Right lung (tissue), 5 donors: Measurements from ENCODE around the gene AFM. TPM values are rescaled to one million over a fixed set of nuclear protein-coding genes. Genes with fewer than 3 reads are reported as not detected.
"Not testable (repeated sequence)": the region's sequence is repeated elsewhere in the genome, so short reads cannot be mapped to it uniquely, and the experiment has no call there.

Experiments
- DNase-seq, 2 donors: peaks; one replicate each; pipeline ENCODE4 v3.0.0-alpha.2; 2013
- polyA plus RNA-seq, 5 donors: library from polyadenylated mRNA; unstranded; fragments of 120-200 nt; gene quantifications; one replicate each; pipeline versions ENCODE4 v1.2.1 to v1.2.3, GENCODE V29; 2013; ENCODE audit warnings: inconsistent platforms in 1 of 5, low replicate concordance in 1 of 5; ENCODE audit not compliant: insufficient read length in 5 of 5, insufficient read depth in 1 of 5

AFM gene
- polyA plus RNA-seq, 5 donors = 0.15 to 0.29 TPM; not detected in 3

DNA sequence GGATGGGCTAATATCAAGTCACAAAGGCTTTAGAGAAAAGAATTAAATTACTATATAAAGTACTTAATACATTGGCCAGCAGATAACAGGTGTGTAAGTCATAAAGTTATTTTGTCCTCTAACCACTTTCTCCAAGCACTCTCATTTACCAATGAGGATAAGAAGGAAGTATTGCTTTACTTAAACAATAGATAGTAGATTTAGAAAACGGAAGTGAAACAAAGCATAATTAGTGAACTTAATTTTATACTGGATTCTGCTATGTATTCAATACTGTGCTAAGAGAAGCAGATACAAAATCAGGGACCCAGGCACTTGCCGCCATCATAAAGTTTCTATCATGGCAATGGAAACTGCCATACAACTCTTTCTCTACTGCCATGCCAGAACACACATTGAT lies 24.0 kb downstream of the AFM start:
- no peak for DNase-seq

DNA sequence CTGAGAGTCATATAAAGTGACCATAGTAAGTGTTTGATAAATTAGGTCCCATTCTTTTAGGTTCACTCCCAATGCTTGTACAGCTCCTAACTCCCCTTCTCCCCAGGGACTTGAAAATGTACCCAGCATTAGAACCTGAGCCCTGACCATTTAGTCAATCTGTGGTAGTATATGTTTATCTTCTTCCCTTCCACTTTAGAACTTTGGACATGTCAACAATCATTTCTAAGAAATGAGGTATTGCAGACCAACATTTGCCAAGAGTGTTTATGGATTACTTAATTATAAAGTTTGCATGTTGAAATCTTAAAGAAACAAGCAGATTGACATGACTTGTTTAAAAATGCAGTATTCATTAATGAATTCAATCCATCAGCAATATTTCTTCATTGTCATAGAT lies 26.0 kb downstream of the AFM start:
- no peak for DNase-seq

DNA sequence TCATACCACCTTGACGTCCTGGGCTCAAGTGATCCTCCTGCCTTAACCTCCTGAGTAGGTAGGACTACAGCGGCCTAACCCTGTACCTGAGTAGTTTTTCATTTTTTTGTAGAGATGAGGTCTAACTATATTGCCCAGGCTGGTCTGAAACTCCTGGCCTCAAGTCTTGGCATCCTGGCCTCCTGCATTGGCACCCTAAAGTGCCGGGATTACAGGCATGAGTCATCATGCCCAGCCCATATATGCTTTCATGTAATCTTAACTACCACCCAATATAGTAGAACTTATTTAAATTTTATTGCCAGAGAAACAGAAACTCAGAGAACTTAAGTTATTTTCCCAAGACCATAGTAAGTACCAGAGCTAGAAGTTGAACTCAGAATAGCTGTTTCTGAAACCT lies 27.1 kb downstream of the AFM start:
- DNase-seq = no peak

DNA sequence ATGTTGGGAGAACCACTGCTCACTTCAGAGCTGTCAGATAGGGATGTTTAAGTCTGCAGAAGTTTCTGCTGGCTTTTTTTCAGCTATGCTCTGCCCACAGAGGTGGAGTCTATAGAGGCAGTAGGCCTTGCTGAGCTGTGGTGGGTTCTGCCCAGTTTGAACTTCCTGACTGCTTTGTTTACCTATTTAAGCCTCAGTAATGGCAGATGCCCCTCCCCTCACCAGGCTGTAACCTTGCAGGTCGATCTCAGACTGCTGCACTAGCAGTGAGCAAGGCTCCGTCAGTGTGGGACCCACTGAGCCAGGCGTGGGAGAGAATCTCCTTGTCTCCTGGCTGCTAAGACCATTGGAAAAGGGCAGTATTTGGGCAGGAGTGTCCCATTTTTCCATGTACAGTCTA lies 36.8 kb downstream of the AFM start:
- DNase-seq = no peak

DNA sequence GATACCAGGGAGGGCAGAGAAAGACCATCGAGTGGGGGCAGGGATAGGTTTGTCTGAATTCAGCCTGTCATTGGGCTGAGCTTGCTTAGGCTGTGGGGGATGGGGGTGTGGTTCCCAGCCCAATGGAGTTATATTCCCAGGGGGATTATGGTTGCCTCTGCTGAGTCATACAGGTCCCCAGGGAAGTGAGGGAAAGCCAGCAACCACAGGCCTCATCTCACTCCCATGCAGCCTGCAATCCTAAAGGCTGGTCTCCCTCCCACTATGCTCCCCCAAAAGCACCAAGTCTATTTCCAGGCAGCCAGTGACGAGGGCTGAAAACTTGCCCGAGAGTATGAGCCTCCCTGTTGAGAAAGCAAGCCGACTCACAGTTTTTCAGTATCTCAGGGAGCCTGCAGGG lies 39.3 kb downstream of the AFM start:
- no peak for DNase-seq

DNA sequence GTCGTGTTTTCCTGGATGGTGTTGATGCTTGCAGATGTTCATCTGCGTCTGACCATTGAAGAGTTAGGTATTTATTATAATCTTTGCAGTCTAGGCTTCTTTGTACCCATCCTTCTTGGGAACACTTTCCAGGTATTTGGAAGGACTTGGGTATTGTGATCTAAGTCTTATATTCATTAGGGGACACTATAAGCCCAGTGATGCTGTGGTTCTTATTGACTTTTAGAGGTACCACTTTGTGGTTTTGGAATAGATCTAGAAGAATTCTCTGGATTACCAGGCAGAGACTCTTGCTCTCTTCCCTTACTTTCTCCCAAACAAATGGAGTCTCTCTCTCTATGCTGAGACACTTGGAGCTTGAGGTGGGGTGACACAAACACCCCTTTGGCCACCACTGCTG lies 41.6 kb downstream of the AFM start:
- no peak for DNase-seq

DNA sequence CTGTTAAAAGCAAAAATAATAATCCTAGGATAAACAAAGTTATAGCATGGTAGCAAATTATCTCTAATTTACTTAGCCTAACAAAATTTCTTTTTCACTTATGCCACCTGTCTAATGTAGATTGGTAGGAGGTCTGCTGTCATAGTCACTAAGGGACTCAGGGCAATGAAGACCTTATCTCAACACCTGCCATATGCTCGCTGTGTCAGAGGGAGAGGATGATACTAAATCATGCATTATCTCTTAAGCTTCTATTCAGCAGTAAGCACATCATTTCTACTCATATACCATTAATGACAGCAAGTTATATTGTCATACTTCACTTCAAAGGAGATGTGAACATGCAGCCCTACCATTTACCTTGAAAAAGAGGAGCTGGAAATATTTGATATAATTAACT lies 44.1 kb downstream of the AFM start:
- DNase-seq = no peak

DNA sequence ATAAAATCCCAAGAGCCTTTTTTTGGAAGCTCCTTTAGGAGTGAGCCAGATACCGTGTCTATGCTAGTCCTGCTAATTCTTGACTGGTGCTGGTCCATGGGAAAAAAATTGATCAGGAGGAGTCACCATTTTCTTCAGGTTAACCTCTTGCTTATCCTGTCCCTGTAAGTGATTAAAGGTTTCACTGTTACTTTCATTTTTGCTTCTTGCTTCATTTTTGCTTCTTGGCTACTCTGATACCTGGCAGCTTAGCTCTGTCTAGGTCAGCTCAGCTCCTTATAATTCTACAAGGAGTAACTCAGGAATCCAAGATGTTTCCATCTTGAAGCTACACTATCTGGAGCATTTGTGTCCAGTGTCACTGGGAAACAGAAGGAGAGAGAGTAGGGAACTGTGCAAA lies 45.7 kb downstream of the AFM start:
- no peak for DNase-seq

DNA sequence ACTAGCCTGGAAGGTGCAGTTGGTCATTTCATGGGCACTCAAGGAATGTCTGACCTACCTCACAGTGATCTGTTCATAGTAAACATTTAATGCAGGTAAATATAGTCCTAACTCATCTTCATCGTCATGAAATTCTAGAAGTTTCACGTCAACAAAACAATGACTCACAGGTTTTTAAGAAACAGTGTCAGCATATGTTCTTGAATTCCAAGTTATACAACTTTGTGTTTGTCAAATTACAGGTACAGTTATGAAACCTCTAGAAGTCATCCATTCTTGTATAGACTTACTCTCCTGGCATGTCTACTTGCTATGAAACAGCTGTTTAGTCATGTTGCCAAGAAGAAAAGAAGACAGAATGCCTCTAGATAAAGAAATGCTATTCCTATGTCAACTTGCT lies 46.6 kb downstream of the AFM start:
- DNase-seq = no peak

DNA sequence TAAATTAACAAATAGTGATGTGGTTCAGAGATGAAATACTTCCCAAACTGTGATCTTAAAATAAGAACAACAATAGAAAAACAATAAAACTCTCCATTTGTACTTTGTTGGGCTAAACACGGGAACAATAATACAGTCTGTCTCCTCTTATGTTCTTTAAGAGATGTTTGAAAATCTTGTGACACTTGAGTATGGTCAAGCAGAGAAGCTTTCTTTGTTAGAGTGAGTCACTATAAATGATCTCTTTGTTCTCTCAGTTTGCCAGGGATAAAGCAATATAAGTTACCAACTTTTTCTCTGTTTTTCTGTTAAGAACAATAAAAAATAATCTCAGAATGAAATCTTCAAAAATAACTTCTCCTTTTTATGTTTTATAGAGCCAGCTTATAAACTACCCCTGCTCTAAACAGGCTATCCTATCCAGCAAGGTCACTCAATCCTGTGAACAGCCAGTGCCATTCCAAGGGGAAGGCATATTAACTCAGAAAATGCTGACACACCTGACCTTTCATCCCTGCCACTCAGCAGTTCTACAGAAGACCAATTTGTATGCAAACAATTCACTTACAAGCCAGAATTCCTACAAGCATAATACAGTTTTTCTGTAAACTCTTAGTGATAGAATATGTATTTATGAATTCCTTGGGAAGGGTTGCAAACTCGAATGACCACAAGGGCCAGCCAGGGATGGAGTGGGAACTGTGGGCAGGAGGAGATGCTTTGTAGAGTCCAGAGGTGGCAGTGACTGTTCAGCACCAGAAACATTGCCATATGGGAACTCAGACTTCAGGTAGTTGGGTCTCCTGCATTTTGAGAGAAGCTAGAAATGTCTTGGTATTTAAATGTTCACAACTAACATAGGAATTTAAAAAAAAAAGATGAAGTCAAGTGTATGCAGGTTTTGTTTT lies 52.2 kb downstream of the AFM start:
- DNase-seq = no peak

DNA sequence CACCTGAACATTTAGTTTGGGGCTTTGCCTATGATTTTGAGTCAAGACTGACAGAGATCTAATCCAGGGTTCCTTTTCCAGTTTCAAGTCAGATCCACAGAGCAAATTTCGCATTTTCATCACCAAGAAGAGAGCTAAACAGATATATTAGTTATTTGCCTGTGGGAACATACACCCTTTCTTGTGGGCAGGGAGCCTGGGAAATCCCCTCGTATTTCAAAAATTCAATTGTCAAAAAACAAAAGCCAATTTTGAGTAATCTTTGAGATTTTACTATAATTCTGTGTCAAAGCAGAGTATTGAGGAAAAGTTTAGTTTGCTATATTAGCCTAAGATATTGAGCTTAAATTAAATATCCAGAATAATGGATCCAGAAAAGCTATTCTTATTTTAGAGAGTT lies 56.6 kb downstream of the AFM start:
- no peak for DNase-seq

DNA sequence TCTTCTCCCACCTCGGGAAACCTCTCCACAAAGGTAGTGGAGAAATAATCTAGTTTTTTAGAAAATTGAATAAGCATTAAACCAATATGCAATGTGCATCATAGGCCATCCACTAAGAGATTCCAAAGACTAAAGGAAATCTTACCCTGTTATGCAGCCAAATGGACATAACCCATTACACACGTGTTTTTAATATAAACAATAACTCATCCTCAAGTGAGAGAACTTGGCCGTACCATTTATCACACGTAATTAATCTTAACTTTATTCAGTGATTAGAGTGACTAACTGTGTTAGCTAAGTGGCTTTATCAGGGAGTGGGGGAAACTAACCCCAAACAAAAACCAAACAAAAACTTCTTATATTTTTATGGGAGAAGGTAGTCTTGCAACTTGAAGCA lies 57.8 kb downstream of the AFM start:
- DNase-seq = no peak

DNA sequence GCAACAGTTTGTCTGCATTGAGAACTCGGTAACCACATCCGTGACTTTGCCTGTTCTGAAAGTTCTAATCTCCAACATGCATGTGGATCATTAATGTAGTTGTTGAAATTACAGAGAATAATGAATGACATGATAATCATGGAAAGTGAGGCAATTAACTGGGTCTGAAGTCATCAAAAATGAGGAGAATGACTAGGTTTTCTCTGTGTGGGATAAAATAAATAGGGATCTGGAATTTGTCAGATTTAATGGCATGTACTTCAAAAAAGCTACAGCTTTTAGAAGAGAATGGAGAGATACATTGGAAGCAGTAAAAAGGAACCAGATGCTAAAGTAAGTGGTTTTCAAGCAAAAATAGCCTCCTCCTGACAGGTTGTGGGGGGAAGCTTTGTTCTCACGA lies 59.3 kb downstream of the AFM start:
- no peak for DNase-seq

DNA sequence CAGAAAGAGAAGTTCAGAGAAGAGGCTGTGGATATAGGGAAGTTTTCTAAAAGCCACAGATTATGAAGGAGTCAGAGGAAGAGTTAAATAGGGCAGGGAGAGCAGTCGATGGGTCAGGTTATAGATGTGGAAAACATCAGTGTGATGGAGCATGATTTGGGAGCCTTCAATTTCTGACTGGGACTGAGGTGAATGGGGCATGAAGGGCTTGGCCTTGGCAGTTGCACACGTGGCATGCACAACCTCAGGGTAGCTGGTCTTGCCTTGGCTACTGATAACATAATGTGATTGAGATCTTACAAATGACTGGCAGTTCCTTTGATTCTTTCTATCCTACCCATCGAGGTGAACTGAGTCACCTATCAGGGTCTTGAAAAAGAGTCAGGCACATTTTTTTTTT lies 59.7 kb downstream of the AFM start:
- no peak for DNase-seq

DNA sequence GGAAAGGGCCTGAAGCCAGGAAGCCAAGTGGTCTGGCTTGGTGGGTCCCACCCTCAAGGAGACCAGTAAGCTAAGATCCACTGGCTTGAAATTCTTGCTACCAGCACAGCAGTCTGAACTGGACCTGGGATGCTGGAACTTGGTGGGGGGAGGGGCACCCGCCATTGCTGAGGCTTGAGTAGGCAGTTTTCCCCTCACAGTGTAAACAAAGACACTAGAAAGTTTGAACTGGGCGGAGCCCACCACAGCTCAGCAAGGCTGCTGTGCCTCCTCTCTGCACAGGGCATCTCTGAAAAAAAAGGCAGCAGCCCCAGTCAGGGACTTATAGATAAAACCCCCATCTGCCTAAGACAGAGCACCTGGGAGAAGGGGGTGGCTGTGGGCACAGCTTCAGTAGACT lies 63.1 kb downstream of the AFM start:
- DNase-seq = no peak

DNA sequence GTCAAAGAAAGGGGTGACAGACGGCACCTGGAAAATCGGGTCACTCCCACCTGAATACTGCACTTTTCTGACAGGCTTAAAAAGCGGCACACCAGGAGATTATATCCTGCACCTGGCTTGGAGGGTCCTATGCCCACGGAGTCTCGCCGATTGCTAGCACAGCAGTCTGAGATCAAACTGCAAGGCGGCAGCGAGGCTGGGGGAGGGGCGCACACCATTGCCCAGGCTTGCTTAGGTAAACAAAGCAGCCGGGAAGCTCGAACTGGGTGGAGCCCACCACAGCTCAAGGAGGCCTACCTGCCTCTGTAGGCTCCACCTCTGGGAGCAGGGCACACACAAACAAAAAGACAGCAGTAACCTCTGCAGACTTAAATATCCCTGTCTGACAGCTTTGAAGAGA lies 69.3 kb downstream of the AFM start:
- DNase-seq = not testable (repeated sequence)

Other genes starting within 250 kb of the AFM start
- 10 to 100 TPM; 56.3 to 77.7 (median 72.7) TPM for gene ANKRD17, start 222.9 kb upstream of the AFM start, polyA plus RNA-seq
- 100 to 1,000 TPM in 1 of 5 donors, 1 to 10 TPM in 4; 2.7 to 852 (median 6.2) TPM for gene ALB, start 77.5 kb upstream of the AFM start, polyA plus RNA-seq
- 100 to 1,000 TPM in 1 of 5 donors, 1 to 10 TPM in 1, under 1 TPM in 2, not detected in 1; 0.24 to 219 (median 1.2) TPM for gene AFP, start 45.5 kb upstream of the AFM start, polyA plus RNA-seq
- gene RASSF6, start 138.7 kb downstream of the AFM start, polyA plus RNA-seq = 1 to 10 TPM; 1.3 to 2.7 (median 2.4) TPM